HG02763 (cell line): ENCODE data around the gene TARBP1.
A peak's percentile ranks its signal among the peaks of the same experiment; 100 is the strongest.

Experiments used
- ATAC-seq: cut with Tn5 transposase; IDR thresholded peaks from one replicate; pipeline ENCODE4 v1.9.1; 2021; ENCODE audit warnings: mild to moderate bottlenecking, moderate library complexity; ENCODE audit not compliant: unreplicated experiment

TARBP1 gene

GRCh38 chr1:234454926-234455325 lies 24.1 kb downstream of the TARBP1 start:
- ATAC-seq = no peak

- ATAC-seq = no peak
Observed at GRCh38 chr1:234452406-234452965, 26.5 kb downstream of the TARBP1 start.

DNA sequence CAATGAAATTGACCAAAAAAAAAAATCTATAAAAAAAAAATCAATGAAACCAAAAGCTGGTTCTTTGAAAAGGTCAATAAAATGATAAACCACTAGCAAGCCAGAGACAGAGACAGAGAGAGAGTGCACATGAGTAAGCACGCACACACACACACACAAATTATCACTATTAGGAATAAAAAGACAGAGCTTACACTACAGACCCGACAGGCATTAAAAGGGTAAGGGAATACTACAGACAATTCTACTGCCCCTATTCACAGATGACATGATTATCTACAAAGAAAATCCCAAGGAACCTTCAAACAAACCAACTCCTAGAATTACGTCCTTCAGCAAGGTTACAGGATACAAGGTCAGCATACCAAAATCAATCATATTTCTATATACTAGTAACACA lies 38.6 kb downstream of the TARBP1 start:
- no peak for ATAC-seq

GRCh38 chr1:234438579-234438978 lies 40.4 kb downstream of the TARBP1 start:
- no peak for ATAC-seq

GRCh38 chr1:234437423-234438171 lies 41.4 kb downstream of the TARBP1 start:
- no peak for ATAC-seq

DNA sequence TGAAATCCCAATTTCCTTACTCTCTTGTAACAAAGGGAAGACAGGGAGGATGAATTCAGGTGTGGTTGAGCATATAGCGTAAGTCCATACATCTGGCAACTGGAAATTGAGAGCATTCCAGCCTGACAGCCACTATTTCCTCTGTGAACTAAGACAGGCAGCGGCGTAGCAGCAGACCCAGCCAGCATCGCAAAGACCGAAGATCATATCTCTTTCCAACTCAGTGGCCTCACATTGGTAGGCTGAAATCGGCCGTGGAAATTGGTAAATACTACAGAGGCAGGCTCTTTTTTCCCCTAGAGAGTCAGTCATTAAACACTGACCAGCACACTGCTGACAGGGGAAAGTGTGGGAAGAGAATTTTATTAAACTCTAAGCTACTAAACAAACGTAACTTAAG lies 43.4 kb downstream of the TARBP1 start:
- ATAC-seq = no peak

GRCh38 chr1:234434706-234435105 lies 44.3 kb downstream of the TARBP1 start:
- ATAC-seq = no peak

- no peak for ATAC-seq
Observed at GRCh38 chr1:234433563-234434285, 45.3 kb downstream of the TARBP1 start.

GRCh38 chr1:234431255-234431654 lies 47.7 kb downstream of the TARBP1 start:
- no peak for ATAC-seq

- no peak for ATAC-seq
Observed at GRCh38 chr1:234430691-234431090, 48.3 kb downstream of the TARBP1 start.

- no peak for ATAC-seq
Observed at GRCh38 chr1:234429434-234429806, 49.6 kb downstream of the TARBP1 start.

GRCh38 chr1:234427950-234428646 lies 50.9 kb downstream of the TARBP1 start:
- ATAC-seq = no peak

DNA sequence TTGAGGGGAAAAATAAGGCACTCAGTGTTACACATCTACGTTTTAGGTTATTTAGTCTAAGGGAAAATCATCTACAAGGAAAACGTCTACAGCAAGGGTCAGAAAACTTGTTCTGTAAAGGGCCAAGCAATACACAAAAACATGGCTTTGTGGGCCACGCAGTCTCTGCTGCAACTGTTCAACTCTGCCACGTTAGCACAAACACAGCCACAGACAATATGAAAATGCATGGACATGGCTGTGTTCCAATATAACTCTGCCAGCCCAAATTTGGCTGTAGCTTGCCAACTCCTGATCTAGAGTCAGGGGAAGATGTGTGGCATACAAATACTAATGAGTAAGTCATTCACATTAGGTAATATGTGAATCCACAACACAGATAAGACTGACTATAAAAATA lies 65.0 kb downstream of the TARBP1 start:
- no peak for ATAC-seq

DNA sequence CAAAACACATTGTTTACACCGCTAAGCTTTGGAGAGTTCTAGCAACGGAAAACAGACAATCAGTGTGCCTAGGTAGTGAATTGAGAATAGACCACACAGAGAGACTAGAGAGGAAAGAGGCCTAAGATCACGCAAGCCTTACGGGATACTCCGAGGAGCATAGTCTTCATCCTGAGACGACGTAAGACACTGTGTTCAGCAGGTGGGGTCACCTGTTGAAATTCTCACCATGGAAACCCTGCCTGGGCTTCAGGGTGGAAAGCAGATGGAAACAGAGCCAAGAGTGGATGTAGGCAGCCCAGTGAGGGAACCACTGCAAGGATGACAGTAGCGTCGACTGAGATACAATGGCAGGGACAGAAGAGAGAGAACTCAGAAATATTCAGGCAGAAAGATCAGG lies 65.5 kb downstream of the TARBP1 start:
- no peak for ATAC-seq

GRCh38 chr1:234412830-234413229 lies 66.1 kb downstream of the TARBP1 start:
- ATAC-seq = no peak

- ATAC-seq = no peak
Observed at GRCh38 chr1:234409328-234409727, 69.7 kb downstream of the TARBP1 start.

- no peak for ATAC-seq
Observed at GRCh38 chr1:234408757-234409156, 70.2 kb downstream of the TARBP1 start.

- ATAC-seq = no peak
Observed at GRCh38 chr1:234406871-234407270, 72.1 kb downstream of the TARBP1 start.

DNA sequence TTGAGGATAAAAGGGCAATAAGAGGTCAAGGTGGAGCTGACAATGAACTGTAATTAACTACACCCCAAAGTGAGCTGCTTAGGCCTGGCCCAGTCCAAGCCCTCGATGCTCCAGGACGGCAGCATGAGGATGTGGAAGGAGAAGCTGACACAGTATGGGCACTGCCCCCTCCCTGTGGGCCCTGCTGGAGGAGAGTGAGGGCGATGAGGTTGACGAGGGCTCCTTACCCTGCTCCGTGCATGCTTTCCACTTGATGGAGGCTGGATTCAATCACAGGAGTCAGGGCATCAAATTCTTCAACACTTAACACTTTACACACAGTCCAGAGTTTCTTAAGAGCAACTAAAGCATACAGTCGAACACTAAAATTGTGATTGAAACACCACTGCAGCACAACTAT lies 73.3 kb downstream of the TARBP1 start:
- ATAC-seq = no peak

DNA sequence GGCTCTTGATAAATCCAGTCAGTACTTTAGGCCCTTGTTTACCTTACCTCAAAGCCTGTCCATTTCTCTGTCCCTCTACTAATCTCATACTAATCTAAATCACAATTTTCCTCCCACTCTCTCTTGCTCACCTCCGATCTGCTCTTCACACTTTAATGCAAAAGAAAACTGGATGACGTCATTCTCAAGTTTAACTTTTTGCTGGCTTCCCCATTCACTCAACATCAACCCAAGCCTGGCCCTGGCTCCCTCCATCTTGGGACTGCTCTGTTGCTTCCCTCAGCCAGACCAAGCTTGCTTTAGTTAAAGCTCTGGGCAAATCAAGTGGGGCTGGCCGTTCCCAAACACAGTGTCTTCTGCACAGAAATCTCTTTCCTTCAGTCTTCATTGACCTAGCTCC lies 76.0 kb downstream of the TARBP1 start:
- ATAC-seq = no peak

- ATAC-seq = no peak
Observed at GRCh38 chr1:234401658-234402057, 77.3 kb downstream of the TARBP1 start.

DNA sequence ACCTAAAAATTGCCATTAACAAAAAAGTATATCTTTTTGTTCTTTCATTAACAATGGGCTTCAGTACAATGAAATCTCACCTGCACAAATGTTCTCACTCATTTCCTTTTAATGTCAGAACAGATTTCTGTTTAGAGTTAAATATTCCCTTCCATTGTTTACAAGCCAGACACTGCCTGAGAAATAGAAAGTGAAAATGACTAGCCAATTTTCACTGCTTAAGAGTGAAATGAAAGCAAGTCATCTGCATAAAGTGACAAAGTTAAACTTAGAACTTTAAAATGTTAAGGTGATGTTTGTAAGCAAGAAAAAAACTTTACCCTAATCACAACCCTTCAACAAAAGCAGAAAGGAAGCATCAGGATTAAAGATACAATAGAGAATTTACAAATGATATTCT lies 78.2 kb downstream of the TARBP1 start:
- ATAC-seq = peak; percentile 43
